Measurements from ENCODE around the gene NFIA. TPM values are rescaled to one million over a fixed set of nuclear protein-coding genes. Genes with fewer than 3 reads are reported as not detected.

Gene NFIA
- total RNA-seq, 1 donor from 2014 or later: 1.2 TPM

- no peak for TF ChIP-seq CTCF (IDR thresholded peaks at IDR 0.05; ENCODE audit: unreplicated experiment)
- no peak overlapping the region for H3K27ac Mint-ChIP-seq
- peaks cover 18% of the 10 kb centered on the region for H3K4me1 Mint-ChIP-seq (ENCODE audit: low read depth)
- no peak overlapping the region for H3K4me3 Mint-ChIP-seq (ENCODE audit: low read depth)
- H3K9me3 Mint-ChIP-seq (ENCODE audit: low read depth): no peaks in the 10 kb centered on the region
- DNase-seq (ENCODE audit: low spot score, unreplicated experiment): no peak
- no peaks in the 10 kb centered on the region for H3K36me3 Mint-ChIP-seq (ENCODE audit: insufficient read depth)
- H3K27me3 Mint-ChIP-seq: peaks cover 15% of the 10 kb centered on the region
These were observed 274.6 kb downstream of the NFIA start for GRCh38 chr1:61356995-61357394.

- Mint-ChIP-seq H3K36me3 (ENCODE audit: insufficient read depth) (no peaks in the 10 kb centered on the region), H3K4me1 (ENCODE audit: low read depth) (peaks cover 21% of the 10 kb centered on the region), H3K27ac (no peak overlapping the region), H3K4me3 (ENCODE audit: low read depth) (no peak overlapping the region), H3K9me3 (ENCODE audit: low read depth) (no peaks in the 10 kb centered on the region), H3K27me3 (peaks cover 15% of the 10 kb centered on the region)
- DNase-seq (ENCODE audit: low spot score, unreplicated experiment): no peak
- TF ChIP-seq CTCF (IDR thresholded peaks at IDR 0.05; ENCODE audit: unreplicated experiment): no peak
These were observed 275.2 kb downstream of the NFIA start for GRCh38 chr1:61357539-61357938.

DNA sequence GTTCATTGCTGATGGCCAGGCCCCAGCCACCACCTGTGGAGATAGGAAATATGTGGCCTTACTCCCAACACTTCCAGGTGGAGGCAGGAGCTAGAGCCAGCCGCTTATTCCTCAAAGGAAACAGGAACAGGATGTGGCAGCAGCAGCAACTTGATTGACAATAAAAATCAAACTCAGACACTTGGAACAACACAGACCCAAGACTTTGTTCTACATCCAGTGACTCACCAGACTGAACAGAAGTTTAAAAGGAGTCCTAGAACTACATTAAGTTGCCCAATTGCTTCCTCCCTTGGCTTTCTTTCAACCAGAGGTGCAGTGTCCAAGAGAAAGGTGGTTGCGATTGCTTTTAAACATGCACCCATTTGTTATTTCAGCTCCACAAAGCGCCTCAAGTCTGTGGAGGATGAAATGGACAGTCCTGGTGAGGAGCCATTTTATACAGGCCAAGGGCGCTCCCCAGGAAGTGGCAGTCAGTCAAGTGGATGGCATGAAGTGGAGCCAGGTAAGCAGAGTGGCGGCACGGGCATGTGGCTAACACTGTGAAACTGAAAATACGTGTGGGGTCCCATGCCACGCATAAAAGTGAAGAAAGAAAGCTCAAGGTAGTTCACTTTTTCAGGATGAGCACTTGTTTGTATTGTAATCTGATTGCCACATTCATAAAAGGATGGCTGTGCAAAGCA lies 276.6 kb downstream of the NFIA start:
- Mint-ChIP-seq H3K27me3 (peaks cover 15% of the 10 kb centered on the region), H3K36me3 (ENCODE audit: insufficient read depth) (no peaks in the 10 kb centered on the region), H3K27ac (no peak overlapping the region), H3K9me3 (ENCODE audit: low read depth) (no peaks in the 10 kb centered on the region), H3K4me1 (ENCODE audit: low read depth) (peaks cover 12% of the 10 kb centered on the region), H3K4me3 (ENCODE audit: low read depth) (no peak overlapping the region)
- no peak for DNase-seq (ENCODE audit: low spot score, unreplicated experiment)
- TF ChIP-seq CTCF (IDR thresholded peaks at IDR 0.05; ENCODE audit: unreplicated experiment): no peak

DNA sequence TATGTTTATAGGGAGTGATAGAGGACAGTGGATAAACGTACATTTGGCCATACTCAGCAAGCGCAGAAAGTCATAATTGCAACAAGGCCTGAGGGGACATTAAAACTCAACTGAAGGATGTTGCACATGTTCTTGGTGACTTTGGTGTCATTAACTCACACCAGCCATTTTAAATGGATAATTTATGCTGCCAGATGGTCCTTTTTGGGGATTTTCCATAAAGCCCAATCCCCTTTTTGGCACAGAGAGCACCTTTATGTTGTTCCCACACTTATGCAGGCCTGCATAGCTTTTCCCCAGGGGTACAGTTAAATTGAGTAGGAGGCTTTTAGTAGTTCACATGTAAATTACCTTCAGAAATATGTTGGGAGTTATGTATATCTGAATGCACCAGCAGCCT lies 279.6 kb downstream of the NFIA start:
- Mint-ChIP-seq H3K4me1 (ENCODE audit: low read depth) (peaks cover 10% of the 10 kb centered on the region), H3K9me3 (ENCODE audit: low read depth) (no peaks in the 10 kb centered on the region), H3K4me3 (ENCODE audit: low read depth) (no peak overlapping the region), H3K27me3 (peaks cover 4% of the 10 kb centered on the region), H3K27ac (no peak overlapping the region), H3K36me3 (ENCODE audit: insufficient read depth) (no peaks in the 10 kb centered on the region)
- no peak for TF ChIP-seq CTCF (IDR thresholded peaks at IDR 0.05; ENCODE audit: unreplicated experiment)
- DNase-seq (ENCODE audit: low spot score, unreplicated experiment): no peak

GRCh38 chr1:61362351-61362750 lies 280.0 kb downstream of the NFIA start:
- Mint-ChIP-seq H3K4me1 (ENCODE audit: low read depth) (peaks cover 7% of the 10 kb centered on the region), H3K27ac (no peak overlapping the region), H3K4me3 (ENCODE audit: low read depth) (no peak overlapping the region), H3K9me3 (ENCODE audit: low read depth) (no peaks in the 10 kb centered on the region), H3K27me3 (peaks cover 4% of the 10 kb centered on the region), H3K36me3 (ENCODE audit: insufficient read depth) (no peaks in the 10 kb centered on the region)
- DNase-seq (ENCODE audit: low spot score, unreplicated experiment): no peak
- no peak for TF ChIP-seq CTCF (IDR thresholded peaks at IDR 0.05; ENCODE audit: unreplicated experiment)

Data from progenitor cell of endocrine pancreas (in vitro differentiated cells).